HG02885 (cell line): ENCODE measurements around the gene BCAR3.
"Not testable (repeated sequence)": the region's sequence is repeated elsewhere in the genome, so short reads cannot be mapped to it uniquely, and the experiment has no call there.

Experiments used
- ATAC-seq: cut with Tn5 transposase; IDR thresholded peaks from one replicate; pipeline ENCODE4 v1.9.1; 2021; ENCODE audit warnings: mild to moderate bottlenecking; ENCODE audit not compliant: unreplicated experiment, poor library complexity

Gene BCAR3

DNA sequence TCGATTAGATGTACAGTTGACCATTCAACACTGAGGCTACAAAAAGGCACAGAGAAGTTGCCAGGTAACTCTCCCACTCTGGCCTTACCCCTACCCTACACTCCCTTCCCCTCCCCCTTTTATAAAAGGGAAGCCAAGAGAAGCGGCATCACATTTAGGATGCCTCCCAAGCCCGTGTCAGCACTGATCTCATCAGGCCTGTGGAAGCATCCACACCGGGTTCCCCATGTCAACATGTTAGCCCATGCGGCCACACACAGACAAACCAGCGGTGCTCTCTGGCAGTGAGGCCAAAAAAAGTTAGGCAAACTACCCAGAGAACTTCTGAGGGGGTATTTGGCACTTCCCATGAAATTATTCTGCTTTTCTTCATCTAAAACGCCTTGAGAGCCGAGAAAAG, 29.9 kb downstream of the BCAR3 start:
- no peak for ATAC-seq

GRCh38 chr1:93650159-93650558, 31.5 kb downstream of the BCAR3 start:
- ATAC-seq = not testable (repeated sequence)

- ATAC-seq = no peak
Measured at GRCh38 chr1:93649231-93649630, 32.4 kb downstream of the BCAR3 start.

GRCh38 chr1:93648656-93649055, 33.0 kb downstream of the BCAR3 start:
- ATAC-seq = no peak

DNA sequence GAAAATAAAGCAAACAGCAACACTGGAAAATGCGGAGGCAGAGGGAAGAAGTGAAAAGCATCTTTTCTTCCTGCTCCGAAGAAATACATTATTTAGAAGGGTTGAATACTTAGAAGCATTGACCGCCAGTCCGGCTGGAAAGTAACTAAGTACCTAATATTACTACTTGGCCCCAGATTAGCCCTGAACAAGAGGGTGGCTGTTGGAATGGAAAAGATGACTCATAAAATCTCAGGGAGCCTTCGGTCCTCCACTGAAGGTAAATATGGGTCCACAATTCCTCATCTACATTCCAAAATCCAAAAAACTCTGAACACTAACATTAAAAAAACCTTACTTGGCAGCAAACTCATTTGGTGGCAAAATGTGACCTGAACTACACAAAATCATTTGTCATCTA, 40.1 kb downstream of the BCAR3 start:
- ATAC-seq = no peak

- ATAC-seq = no peak
Measured at GRCh38 chr1:93640656-93641440, 40.8 kb downstream of the BCAR3 start.

DNA sequence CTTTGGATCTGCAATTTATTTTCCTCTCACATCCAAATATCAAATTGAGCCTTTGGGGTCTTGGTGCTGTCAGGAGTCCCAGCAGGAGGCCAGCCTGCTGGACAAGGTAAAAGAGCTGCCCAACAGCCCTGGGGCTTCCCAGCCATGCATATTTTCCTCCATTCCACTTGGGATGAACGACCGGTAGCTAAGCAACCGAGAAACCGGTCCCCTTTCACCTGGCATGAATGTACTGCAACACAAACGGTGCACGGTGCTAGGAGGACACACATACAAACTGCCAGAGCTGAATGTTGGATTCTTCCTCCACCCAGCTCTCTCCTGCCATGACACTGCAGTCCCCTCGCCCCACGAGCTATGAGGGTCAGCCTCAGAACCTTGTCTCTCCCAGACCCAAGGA, 42.7 kb downstream of the BCAR3 start:
- ATAC-seq = no peak

DNA sequence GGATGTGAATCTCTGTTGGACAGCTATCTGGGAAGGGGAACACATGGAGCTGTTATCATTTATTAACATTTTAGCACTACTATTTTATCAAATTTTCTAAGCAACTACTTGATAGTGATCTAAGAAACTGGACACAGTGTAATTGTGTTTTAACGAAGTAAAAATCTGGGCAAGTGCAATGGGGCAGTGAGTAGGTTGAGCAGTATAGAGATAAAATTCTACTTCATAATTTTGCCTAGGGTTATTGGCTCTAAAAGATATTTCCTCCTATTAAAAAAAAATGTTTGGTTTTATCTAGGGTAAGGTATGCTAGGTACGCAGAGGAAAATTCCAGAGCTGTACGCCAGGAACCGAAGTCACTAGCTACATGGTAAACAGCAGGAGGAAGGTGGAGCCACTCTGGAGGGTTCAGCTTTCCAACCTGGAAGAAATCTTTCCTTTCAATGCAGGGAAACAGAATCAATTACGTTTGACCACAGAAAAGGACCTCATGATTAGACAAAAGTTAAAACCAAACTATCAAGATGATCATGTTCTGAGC, 43.3 kb downstream of the BCAR3 start:
- no peak for ATAC-seq

- no peak for ATAC-seq
Measured at GRCh38 chr1:93636712-93637111, 44.9 kb downstream of the BCAR3 start.

DNA sequence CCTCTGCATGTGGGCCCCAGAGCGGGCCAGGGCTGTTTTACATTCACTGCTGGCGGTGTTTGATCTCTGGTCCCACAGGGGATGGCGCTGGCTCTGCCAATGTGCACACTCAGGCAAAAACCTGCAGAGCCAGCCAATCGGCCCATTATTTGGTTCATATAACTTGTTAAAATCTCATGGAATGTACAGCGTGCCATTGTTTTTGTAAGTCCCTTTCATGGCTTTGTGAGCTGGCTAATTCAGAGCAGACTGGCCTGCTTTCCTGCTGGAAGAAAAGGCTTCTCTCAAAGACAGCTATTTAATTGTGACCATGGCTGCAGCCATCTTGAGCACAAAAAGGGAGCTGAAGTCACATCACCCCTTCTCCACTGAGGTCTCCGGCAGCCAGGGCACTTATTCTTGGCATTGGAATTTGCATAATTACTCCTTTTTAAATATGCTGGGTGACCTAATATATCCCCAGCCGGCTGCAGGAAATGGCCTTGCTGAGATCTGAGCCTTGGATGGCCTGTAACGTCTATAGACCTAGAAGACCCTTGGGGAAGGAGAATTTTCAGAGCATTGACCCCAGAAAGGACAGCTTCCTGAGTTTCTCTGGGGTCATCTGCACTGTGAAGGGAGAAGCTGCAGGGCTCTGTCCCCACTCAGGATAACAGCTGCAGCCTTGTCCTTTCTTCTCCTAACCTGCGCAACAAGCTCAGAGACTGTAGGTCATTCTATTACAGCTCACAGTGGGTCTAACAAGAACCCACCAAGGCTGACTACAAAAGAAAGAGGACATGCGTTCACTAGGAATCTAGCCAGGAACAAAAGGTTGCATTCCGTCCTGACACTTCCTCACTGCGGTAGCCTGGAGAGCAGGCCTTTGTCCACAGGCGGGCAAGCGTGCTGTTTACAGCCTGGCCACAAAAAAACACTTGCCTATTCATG, 45.8 kb downstream of the BCAR3 start:
- no peak for ATAC-seq

DNA sequence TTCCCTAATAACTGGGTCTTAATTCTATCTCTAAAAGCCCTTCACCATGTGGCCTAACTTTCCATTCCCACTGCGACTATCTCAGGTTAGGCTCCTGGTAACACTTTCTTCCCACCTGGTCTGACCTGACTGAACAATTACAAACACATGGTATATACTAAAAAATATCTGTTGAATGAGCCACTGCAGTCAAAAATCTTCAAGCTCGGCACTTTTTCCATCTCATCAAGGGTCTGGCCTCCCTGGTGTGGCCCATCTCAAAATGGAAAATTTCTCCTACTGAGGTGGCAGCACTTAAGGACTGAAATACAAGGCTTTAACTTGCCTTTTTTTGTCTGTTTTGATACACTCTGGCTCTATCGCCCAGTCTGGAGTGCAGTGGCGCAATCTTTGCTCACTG, 48.3 kb downstream of the BCAR3 start:
- no peak for ATAC-seq

DNA sequence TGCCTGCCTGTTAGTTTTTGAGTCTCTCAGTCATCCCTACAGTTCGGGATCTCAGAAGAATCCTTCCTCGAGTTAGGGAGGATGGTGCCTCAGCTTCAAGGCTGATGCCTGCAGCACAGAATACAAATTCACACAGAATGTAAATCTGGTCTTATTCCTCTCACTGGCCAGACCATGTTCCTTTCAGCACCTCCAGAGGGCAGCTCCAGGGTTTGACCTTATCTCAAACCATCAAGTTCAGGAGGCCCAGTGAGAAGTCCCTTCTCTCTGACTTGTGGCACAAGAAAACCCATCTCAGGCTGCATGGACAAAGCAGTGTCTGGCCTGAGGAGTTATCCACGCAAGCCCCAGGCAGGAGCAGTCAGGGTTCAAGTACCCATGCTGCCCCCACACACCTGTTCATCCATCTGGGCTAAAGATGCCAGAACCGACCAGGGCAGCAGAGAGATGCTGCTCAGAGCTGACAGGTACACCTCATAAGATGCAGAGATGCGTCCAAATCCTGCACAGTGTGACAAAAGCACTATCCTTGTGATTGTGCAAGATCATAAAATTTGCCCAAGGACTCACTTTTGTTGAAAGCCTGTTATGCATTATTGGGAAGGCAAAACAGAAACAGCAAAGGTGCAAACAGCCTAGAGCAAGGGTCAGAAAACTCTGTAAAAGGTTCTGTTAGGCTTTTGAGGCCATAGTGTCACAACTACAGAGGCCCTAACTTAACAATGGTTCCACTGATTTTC, 49.8 kb downstream of the BCAR3 start:
- peak; percentile 47 for ATAC-seq

- ATAC-seq = no peak
Measured at GRCh38 chr1:93630168-93630567, 51.5 kb downstream of the BCAR3 start.

- ATAC-seq = peak; percentile 76
Measured at GRCh38 chr1:93629101-93630059, 52.3 kb downstream of the BCAR3 start.

- ATAC-seq = no peak
Measured at GRCh38 chr1:93628681-93629080, 53.0 kb downstream of the BCAR3 start.

DNA sequence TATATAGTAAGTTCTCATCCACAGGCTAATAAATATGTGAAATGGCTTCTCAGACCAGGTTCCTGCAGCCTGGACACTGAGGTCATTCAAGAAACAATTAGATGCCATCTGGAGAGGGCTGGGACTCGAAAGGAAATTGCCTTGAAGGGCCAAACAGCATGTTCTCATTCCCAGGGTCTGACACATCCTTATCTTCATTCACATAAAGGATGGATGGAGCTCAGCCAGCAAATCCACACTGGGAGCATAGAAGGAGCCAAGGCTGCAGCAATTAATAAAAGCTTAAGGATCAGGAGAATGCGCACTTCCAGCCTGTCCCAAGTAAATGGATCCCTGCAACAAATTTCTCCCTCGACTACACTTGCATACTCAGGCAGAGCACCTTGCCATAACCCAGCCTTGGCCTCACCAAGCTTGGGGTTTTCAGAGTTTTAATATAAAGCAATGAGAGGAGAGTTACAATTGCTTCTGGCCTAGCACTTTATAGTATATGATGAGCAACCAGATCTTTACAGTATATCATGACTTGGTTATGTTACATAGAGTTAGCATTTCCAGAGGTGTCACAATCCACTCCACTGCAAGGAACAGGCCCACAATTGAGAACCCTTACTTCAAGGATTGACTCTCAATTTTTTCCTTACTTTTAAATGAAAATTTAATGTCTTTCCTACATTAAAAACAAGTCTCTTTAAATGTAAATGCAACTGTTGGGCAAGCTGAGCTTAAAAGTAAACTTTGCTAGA, 55.9 kb downstream of the BCAR3 start:
- ATAC-seq = no peak

DNA sequence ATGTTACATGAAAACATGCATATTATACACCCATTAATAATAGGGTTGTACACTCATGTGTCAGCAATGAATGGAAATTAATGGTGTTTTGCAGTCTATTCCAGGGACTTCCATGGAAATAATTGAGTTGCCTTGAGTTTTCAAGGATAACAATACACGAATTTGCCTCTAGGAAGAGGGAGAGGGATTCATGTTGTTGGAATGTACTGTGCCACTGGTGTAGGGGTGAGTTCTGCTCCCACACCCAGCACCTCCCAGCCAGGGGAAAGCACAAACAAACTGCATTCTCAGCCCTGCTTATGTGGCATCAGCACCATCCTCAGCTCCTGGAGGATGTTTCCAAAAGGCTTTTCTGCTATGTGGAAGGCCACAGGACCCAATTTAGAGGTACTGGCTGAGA, 57.8 kb downstream of the BCAR3 start:
- ATAC-seq = no peak

DNA sequence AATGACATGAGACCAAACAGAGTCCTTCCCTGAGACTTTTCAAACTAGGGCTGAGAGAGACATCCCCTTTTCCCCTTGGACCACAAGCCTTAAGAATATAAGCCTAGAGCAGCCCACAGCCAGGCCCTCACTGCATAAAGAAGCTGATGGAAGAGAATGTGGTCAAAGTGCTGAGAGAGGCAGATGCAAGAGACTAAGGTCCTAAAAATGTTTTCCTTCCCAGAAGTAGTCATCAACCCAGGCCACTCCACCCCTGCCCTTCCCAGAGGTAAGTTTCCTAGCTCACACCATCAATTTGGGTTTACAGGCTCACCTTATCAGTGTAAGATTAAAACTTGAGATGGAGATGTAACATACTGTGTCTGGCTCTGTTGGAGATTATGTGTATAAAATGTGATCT, 58.2 kb downstream of the BCAR3 start:
- ATAC-seq = no peak

- ATAC-seq = no peak
Measured at GRCh38 chr1:93621246-93621645, 60.4 kb downstream of the BCAR3 start.
